ENCODE data around the gene C1QA.

The C1QA gene

GRCh38 chr1:22613572-22613918 lies 22.9 kb upstream of the C1QA start:
- no peak for DNase-seq

- DNase-seq, result no peak
Observed at GRCh38 chr1:22613951-22614350, 22.5 kb upstream of the C1QA start.

DNA sequence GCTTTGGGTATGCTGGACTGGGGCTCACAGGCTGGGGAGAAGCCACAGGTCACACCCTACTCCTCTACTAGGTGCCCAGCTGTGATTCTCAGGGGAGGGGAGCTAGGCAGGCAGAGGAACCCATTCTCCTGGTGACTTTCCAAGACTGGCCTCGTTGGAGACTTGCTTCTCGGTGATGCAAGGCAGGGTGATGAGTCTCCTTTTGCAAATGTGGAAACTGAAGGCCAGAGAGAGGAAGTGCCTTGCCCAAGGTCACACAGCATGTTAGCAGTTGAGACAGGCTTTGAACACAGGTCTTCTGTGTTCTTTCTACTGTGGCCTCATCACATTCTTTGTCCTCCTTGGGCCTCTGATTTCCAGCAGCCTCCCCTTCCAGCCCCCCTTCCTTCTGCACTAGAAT lies 20.5 kb upstream of the C1QA start:
- DNase-seq, result no peak

GRCh38 chr1:22616571-22616970 lies 19.9 kb upstream of the C1QA start:
- no peak for DNase-seq

DNA sequence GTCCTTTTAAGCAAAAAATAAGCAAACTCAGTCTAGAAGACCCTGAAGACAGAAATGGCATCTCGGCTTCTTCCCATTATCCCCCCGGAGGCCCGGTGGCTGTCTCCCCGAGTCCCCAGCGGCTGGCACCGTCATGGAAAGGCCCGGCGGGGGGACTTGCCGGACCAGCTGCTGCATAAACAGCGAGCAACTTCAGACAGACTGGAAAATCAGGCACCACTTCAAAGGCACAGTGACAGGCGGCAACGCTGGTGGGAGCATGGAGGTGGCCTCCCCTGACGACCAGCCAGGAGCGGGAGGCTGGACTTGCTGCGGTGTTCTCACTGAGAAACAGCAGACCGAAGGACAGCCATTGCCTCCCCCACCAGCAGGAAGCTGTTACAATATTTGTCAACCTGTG lies 18.4 kb upstream of the C1QA start:
- DNase-seq, result no peak

- no peak for DNase-seq
Observed at GRCh38 chr1:22619252-22619651, 17.2 kb upstream of the C1QA start.

DNA sequence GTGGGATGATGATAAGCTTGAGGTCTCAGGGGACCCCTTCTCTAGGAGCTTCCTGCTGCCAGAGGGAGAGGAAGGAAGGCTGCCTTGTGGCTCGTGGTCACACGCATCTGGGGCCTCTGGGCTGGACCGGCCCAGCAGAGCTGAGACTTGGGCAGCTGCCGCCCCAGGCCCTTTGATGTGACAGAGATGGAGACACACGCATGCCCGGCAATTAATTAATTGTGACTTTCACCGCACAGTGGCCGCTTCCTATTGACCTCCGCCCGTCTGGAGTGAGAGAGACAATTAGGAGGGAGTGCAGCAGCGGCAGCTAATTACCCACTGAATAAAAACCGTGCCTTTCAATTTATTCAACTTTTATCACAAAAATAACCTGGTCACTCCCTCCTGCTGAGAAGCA lies 16.6 kb upstream of the C1QA start:
- DNase-seq, result no peak

GRCh38 chr1:22621761-22622160 lies 14.7 kb upstream of the C1QA start:
- no peak for DNase-seq

- no peak for DNase-seq
Observed at GRCh38 chr1:22625262-22625925, 11.0 kb upstream of the C1QA start.

GRCh38 chr1:22626237-22627157 lies 9.9 kb upstream of the C1QA start:
- no peak for DNase-seq

- no peak for DNase-seq
Observed at GRCh38 chr1:22627331-22627730, 9.1 kb upstream of the C1QA start.

GRCh38 chr1:22628698-22629444 lies 7.6 kb upstream of the C1QA start:
- DNase-seq, result no peak

DNA sequence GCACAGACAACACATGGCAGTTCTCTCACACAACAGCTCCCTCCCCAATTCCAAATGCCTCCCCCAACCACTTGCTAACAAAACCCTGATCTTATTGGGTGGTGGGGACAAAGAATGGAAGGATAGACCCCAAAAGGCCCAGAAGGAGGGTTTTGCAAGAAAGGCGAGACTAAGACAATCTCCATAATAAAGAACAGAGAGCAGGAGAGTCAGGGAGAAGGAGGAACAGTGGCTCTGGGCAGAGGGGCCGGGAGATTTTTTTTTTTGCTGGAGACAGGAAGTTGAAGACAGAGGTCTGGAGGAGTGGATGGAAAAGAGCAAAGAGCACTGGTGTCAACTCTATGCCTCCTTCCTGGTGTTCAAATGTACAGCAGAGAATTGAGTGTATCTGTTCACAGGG lies 6.5 kb upstream of the C1QA start:
- DNase-seq, result no peak

GRCh38 chr1:22633697-22634463 lies 2.5 kb upstream of the C1QA start:
- DNase-seq, result no peak

- no peak for DNase-seq
Observed at GRCh38 chr1:22635436-22635835, 992 bp upstream of the C1QA start.

GRCh38 chr1:22636927-22637326 lies 499 bp downstream of the C1QA start:
- no peak for DNase-seq

DNA sequence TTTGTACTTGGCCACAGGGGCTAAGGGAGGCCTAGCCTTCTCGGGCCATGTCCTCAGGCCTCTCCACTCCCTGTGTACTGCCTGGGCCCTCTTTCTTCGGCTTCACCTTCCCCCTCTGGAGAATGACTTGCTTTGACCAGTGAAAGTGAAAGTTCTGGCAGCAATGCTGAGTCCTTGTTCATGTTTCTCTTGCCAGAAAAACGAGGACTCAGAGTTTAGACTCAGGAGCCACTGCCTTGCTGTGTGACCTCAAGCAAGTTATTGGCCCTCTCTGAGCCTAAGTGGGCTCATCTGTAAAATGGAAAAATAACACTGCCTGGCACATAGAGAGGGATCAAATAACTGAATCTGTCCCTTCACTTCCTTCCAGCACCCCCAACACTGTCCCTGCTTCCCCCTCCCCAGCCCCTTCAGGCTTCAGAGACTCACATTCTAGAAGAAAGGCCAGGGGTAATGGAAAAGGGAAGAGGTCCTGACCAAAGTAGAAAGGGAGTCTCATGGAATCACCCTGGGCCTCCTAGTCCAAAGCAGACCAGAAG lies 1.5 kb downstream of the C1QA start:
- no peak for DNase-seq

DNA sequence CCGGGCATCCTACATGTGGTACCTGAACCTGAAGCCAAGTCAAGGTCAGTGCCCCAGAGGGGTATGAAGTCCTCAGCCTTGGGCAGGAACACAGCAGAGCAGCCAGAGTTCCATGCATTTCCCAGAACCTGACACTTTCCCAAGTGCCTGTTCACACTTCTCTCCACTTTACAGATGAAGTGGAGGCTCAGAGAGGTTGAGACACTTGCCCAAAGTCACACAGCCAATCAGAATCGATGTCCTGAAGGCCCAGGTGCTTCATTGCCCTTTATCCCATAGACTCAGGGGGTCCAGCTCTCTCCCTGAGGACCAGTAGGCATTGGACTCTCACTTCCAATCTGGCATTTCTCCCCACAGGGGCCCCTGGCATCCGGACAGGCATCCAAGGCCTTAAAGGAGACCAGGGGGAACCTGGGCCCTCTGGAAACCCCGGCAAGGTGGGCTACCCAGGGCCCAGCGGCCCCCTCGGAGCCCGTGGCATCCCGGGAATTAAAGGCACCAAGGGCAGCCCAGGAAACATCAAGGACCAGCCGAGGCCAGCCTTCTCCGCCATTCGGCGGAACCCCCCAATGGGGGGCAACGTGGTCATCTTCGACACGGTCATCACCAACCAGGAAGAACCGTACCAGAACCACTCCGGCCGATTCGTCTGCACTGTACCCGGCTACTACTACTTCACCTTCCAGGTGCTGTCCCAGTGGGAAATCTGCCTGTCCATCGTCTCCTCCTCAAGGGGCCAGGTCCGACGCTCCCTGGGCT lies 2.2 kb downstream of the C1QA start:
- DNase-seq, result no peak

- no peak for DNase-seq
Observed at GRCh38 chr1:22639286-22639685, 2.9 kb downstream of the C1QA start.

- no peak for DNase-seq
Observed at GRCh38 chr1:22641247-22641646, 4.8 kb downstream of the C1QA start.

- peak; percentile 76 for DNase-seq
Observed at GRCh38 chr1:22641906-22642636, 5.6 kb downstream of the C1QA start.
